Muscle of arm (tissue), 14 donors: ENCODE data around the gene ZNF619. TPM values are rescaled to one million over a fixed set of nuclear protein-coding genes. Genes with fewer than 3 reads are reported as not detected.
"Not testable (repeated sequence)": the region's sequence is repeated elsewhere in the genome, so short reads cannot be mapped to it uniquely, and the experiment has no call there.

ENCODE experiments used
- DNase-seq: peaks from one replicate; pipeline ENCODE4 v3.0.0-alpha.2; 2013
- long read RNA-seq, 11 donors: transcript quantifications; one replicate each; lab custom pipeline, GENCODE V29; 2026
- polyA plus RNA-seq, 12 donors: library from polyadenylated mRNA; unstranded; fragments of 120-200 nt; gene quantifications; one replicate each; pipeline ENCODE4 v1.2.1, GENCODE V29; 2013; ENCODE audit not compliant: insufficient read length in 12 of 12

Gene ZNF619
- 1 to 10 TPM in 11 of 12 donors, not detected in 1; 3.0 to 6.2 (median 4.6) TPM for polyA plus RNA-seq
- long read RNA-seq, donor 1 = 0 reads
- long read RNA-seq, donor 2 = 0 reads
- long read RNA-seq, donor 3 = 0 reads
- long read RNA-seq, donor 4 = 0 reads
- long read RNA-seq, donor 5 = 0 reads
- long read RNA-seq, donor 6 = 0 reads
- long read RNA-seq, donor 7 = 0 reads
- long read RNA-seq, donor 8 = 0 reads
- long read RNA-seq, donor 9, full-length matches to known transcripts = 2 of 2 reads
- long read RNA-seq, donor 9, partial matches to known transcripts = 0 of 2 reads
- long read RNA-seq, donor 9, other reads (novel, unspliced or antisense) = 0 of 2 reads
- long read RNA-seq, donor 10 = 0 reads
- long read RNA-seq, donor 11, full-length matches to known transcripts = 1 of 1 reads
- long read RNA-seq, donor 11, partial matches to known transcripts = 0 of 1 reads
- long read RNA-seq, donor 11, other reads (novel, unspliced or antisense) = 0 of 1 reads

GRCh38 chr3:40476478-40477470 is at the start of gene ZNF619:
Gene ZNF619 (plus strand): TSS chr3:40477122. CDS start chr3:40477980, 858 bp downstream.
- DNase-seq = peak; percentile 86

GRCh38 chr3:40432793-40433192 is 44.1 kb upstream of the ZNF619 start:
- DNase-seq = no peak

DNA sequence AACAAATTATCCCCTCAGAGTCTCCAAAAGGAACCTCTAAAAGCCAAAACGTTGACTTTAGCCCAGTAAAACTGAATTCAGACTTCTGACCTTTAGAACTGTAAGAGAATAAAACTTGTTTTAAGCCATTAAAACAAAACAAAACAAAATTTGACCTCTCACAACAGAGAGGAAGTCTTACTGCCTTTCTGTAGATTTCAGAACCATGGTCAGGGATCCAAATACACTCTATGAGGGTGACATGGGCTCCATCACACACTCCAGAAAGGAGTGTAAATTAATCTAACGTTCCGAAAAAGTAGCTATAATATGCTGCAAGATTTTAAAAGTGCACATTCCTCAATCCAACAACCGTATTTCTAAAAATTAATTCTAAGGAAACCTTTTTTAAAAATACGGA is 39.0 kb upstream of the ZNF619 start:
- DNase-seq = no peak

GRCh38 chr3:40445062-40445461 is 31.9 kb upstream of the ZNF619 start:
- DNase-seq = no peak

DNA sequence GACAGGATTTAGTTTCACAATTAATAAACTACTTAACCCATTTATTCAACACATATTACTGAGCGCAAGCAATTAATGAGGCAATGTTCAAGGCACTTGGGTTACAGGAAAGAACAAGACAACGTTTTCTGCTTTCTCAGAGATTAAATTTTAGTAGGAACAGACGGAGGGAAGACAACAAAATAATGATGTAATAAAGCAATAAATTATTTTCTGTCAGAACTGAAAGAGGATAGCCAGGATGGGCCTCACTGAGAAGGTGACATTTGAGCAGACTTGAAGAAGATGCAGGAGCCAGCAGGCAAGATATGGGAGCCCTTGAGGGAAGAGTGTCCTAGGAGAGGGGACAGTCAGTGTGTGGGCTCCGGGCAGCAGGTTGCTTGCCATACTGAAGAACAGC is 31.0 kb upstream of the ZNF619 start:
- no peak for DNase-seq

- no peak for DNase-seq
Observed at GRCh38 chr3:40450438-40450837, 26.5 kb upstream of the ZNF619 start.

GRCh38 chr3:40451551-40451950 is 25.4 kb upstream of the ZNF619 start:
- DNase-seq = no peak

- DNase-seq = no peak
Observed at GRCh38 chr3:40452057-40452456, 24.9 kb upstream of the ZNF619 start.

DNA sequence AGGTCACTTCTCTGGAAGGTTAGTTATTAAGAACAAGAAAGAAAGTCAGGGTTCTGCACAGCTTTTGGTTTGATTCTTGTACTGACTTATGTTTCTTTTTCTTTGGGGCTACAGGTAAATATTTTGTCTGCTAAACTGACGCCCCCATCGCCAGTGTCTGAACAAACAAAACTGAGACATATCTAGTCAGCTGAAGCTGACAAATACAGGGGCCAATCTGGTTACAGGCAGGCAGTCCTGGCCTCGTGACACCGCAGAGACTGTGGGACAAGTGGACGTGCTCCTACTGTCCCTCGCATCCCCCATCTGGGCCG is 24.4 kb upstream of the ZNF619 start:
- no peak for DNase-seq

- DNase-seq = peak; percentile 97
Observed at GRCh38 chr3:40452876-40453730, 23.8 kb upstream of the ZNF619 start.

- DNase-seq = no peak
Observed at GRCh38 chr3:40453933-40454332, 23.0 kb upstream of the ZNF619 start.

DNA sequence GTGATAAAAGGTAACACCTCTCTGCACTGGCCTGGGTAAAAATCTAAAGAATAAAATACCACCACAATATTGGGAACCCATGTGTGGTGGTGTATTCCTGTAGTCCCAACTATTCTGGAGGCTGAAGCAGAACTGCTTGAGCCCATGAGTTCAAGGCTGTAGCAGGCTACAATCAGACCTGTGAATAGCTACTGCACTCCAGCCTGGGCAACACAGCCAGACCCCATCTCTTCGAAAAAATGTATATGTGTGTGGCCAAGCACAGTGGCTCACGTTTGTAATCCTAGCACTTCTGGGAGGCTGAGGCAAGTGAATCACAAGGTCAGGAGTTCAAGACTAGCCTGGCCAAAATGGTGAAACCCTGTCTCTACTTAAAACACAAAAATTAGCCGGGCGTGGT is 21.6 kb upstream of the ZNF619 start:
- DNase-seq = no peak

GRCh38 chr3:40456279-40456939 is 20.5 kb upstream of the ZNF619 start:
- DNase-seq = no peak

GRCh38 chr3:40456940-40457823 is 19.7 kb upstream of the ZNF619 start, which contains the start of gene RPL14:
Gene RPL14 (plus strand): TSS chr3:40457339. CDS start chr3:40457472, 133 bp downstream.
- DNase-seq = peak; percentile 98

- no peak for DNase-seq
Observed at GRCh38 chr3:40458473-40458872, 18.4 kb upstream of the ZNF619 start.

DNA sequence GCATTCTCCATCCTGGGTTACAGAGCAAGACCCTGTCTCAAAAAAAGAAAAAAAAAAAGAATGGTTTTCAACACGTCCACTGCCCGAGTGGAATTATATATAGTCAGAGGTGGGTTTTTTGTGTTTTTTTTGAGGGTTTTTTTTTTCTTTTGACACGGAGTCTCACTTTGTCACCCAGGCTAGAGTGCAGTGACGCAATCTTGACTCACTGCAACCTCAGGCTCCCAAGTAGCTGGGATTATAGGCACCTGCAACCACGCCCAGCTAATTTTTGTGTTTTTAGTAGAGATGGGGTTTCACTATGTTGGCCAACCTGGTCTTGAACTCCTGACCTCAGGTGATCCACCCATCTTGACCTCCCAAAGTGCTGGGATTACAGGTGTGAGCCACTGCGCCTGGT is 16.4 kb upstream of the ZNF619 start:
- not testable (repeated sequence) for DNase-seq

- DNase-seq = no peak
Observed at GRCh38 chr3:40461161-40461560, 15.8 kb upstream of the ZNF619 start.

GRCh38 chr3:40462838-40463237 is 14.1 kb upstream of the ZNF619 start:
- not testable (repeated sequence) for DNase-seq

DNA sequence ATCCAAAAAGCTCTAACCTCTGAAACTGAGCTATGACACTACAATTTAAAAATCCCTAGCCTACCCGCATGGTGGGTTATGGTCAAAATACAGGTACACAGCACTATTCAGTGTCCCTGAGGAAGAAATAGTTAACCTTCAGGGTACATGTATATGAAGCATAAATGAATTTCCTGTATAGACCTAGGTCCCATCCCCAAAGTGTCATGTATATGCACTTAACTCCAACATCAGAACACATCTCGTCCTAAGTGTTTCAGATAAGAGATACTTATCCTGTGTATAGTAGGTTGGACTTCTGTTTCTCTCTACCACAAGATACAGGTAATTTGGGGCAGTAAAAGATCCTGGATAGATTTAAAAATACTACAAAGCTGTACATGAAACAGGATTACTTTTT is 13.3 kb upstream of the ZNF619 start:
- DNase-seq = no peak
